Loucy (cell line): Measurements from ENCODE around the gene GSTA1.

ENCODE experiments used
- CTCF ChIP-seq: fragments of 200-600 bp; sonication (generic); conservative IDR thresholded peaks from 2 replicates; pipeline ENCODE4 v1.5.1; 2014; ENCODE audit warnings: mild to moderate bottlenecking, antibody characterized with exemption, low read length
- EZH2phosphoT487 ChIP-seq: fragments of 200-600 bp; IDR thresholded peaks from 2 replicates; pipeline ENCODE4 v1.6.1; 2018; ENCODE audit warnings: antibody characterized with exemption, mild to moderate bottlenecking, moderate library complexity, borderline replicate concordance

DNA sequence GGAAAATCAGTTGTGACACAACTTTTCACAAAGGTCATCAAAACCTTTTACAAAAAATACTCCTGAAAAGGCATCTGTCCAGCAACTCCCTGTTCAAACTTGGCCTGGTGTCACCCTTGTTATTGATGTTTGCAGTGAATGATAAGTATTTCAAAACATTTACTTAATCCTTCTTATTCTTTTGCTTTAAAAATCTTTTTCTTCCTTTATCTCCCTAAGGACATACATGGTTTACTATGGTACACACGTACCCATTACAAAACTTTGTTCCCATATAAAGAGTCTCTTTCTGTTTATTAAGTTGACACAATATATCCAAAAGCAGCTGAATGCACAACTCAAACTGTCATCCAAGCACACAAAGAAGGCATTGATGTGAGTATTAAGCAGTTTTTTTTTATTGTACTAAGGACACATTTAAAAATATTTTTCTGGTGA is 57.8 kb downstream of the GSTA1 start:
- TF ChIP-seq CTCF (no peak), EZH2phosphoT487 (no peak)
